BE2C (cell line): Measurements from ENCODE around the gene TRIB2.
A peak's percentile ranks its signal among the peaks of the same experiment; 100 is the strongest.

ENCODE experiments used
- DNase-seq: peaks from one replicate; pipeline ENCODE4 v3.0.0-alpha.2; 2020
- H3K27me3 ChIP-seq: fragments of 250-450 bp; sonication (Bioruptor Pico); 2 replicates; pipeline ENCODE4 v1.5.1; 2020; ENCODE audit warnings: mild to moderate bottlenecking
- H3K36me3 ChIP-seq: fragments of 250-450 bp; sonication (Bioruptor Pico); 2 replicates; pipeline ENCODE4 v1.5.1; 2020; ENCODE audit warnings: mild to moderate bottlenecking
- H3K4me1 ChIP-seq: fragments of 250-450 bp; sonication (Bioruptor Pico); 2 replicates; pipeline ENCODE4 v1.5.1; 2020
- H3K4me3 ChIP-seq: 2 replicates; pipeline ENCODE4 v1.5.1; 2011; ENCODE audit warnings: low read depth, low read length
- H3K9me3 ChIP-seq: fragments of 250-450 bp; sonication (Bioruptor Pico); 2 replicates; pipeline ENCODE4 v1.5.1; 2020
- TF ChIP-seq, protein P1 (sequence below): IDR thresholded peaks from 2 replicates; pipeline ENCODE4 v1.5.1; 2012; ENCODE audit warnings: mild to moderate bottlenecking, low read depth, low read length

The TRIB2 gene

DNA sequence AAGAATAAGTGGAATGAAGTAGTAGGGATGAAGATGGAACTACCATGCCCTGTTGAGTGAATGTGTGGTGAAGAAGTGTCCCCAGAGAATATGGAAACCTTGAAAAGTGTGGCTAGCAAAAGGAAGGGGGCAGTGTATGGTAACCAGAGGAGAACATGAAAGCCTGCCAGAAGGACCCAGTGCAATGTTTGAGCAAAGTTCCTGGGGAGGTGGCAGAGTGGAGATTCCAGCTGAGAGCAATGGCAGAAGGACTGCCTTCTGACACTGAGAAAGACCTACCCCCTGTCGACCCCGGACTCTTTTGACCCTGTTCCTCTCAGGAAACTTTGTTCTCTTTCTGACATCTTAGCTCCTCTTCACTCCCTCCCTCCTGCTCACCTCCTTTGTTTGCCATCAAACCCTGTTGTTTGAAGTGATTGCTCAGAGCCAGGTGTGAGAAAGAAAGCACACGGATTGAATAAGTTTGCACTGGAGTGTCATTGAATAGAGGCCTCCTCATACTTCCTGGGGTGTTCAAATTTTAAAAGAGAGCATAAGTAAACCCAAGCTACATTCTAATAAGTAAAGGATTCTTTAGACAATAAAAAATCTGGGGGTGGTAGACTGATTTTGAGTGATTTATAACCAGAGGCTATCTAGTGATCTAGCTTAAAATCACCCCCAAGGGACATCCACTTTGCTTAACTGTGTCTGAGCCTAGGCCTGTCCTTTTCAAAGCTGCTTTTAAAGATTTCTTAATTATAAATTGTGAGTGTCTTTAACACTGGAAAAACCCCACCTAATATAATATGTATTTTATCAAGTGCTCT is 57.1 kb downstream of the TRIB2 start:
- no peak for DNase-seq
- no peaks in the 10 kb centered on the region for H3K36me3 ChIP-seq
- no peak overlapping the region for H3K4me3 ChIP-seq
- peaks cover 16% of the 10 kb centered on the region for H3K4me1 ChIP-seq
- TF ChIP-seq, protein P1, sequence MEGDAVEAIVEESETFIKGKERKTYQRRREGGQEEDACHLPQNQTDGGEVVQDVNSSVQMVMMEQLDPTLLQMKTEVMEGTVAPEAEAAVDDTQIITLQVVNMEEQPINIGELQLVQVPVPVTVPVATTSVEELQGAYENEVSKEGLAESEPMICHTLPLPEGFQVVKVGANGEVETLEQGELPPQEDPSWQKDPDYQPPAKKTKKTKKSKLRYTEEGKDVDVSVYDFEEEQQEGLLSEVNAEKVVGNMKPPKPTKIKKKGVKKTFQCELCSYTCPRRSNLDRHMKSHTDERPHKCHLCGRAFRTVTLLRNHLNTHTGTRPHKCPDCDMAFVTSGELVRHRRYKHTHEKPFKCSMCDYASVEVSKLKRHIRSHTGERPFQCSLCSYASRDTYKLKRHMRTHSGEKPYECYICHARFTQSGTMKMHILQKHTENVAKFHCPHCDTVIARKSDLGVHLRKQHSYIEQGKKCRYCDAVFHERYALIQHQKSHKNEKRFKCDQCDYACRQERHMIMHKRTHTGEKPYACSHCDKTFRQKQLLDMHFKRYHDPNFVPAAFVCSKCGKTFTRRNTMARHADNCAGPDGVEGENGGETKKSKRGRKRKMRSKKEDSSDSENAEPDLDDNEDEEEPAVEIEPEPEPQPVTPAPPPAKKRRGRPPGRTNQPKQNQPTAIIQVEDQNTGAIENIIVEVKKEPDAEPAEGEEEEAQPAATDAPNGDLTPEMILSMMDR: 0 out of 2 replicates have a peak, but pooled peaks have one; percentile 11
- H3K9me3 ChIP-seq: no peaks in the 10 kb centered on the region
- H3K27me3 ChIP-seq: no peaks in the 10 kb centered on the region

- TF ChIP-seq, protein P1: no peak
Measured at GRCh38 chr2:12774395-12774727, 57.6 kb downstream of the TRIB2 start.

DNA sequence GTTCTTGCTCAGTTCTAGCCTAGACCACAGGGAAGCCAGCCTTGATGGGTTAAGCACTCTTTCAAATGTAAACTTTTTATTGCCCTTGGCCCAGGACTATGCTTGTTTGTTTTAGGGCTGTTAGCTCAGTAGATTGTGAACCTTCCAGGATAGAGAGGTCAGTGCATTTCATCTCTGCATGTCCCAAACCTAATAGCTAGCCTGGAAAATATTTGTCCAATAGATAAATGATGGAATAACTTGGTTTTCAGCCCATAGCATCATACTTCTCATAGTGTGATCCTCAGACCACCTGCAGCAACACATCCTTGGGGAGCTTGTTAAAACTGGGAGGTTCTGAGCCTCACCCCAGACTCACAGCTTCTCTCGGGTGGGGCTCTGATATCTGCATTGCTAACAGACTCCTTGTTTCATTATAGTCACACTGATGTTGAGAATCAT is 59.8 kb downstream of the TRIB2 start:
- H3K36me3 ChIP-seq: no peaks in the 10 kb centered on the region
- peaks cover 16% of the 10 kb centered on the region for H3K4me1 ChIP-seq
- H3K4me3 ChIP-seq: no peak overlapping the region
- no peaks in the 10 kb centered on the region for H3K9me3 ChIP-seq
- H3K27me3 ChIP-seq: no peaks in the 10 kb centered on the region
- no peak for DNase-seq
- TF ChIP-seq, protein P1: no peak

More at GRCh38 chr2:12774395-12774727, 57.6 kb downstream of the TRIB2 start:
- no peaks in the 10 kb centered on the region for H3K27me3 ChIP-seq
- H3K4me3 ChIP-seq: no peak overlapping the region
- no peaks in the 10 kb centered on the region for H3K9me3 ChIP-seq
- no peaks in the 10 kb centered on the region for H3K36me3 ChIP-seq
- peak; percentile 49 for DNase-seq
- H3K4me1 ChIP-seq: peaks cover 16% of the 10 kb centered on the region

DNA sequence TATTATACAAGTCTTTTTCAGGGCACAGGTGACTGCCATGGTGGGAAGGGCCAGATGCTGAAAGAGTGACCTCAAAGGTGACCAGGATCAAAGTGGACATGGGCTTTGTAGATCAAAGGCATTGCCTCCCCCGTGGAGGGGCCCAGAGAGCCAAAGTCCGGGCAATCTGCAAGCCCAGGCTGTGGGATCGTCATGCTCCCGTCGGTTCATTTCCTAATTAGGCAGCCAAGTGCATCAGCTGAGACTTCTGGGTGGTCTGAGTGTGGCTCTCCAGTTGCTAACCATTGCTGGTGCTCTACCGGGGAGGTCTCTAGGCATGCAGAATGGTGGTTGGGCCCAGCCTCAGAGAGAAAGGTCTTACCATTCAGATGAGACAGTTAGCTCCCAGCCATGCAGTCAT is 61.6 kb downstream of the TRIB2 start:
- Histone ChIP-seq H3K9me3 (no peaks in the 10 kb centered on the region), H3K4me3 (no peak overlapping the region), H3K27me3 (no peaks in the 10 kb centered on the region), H3K4me1 (peaks cover 16% of the 10 kb centered on the region), H3K36me3 (no peaks in the 10 kb centered on the region)
- no peak for DNase-seq
- TF ChIP-seq, protein P1: no peak

- no peaks in the 10 kb centered on the region for H3K27me3 ChIP-seq
- no peak for DNase-seq
- TF ChIP-seq, protein P1: no peak
- H3K9me3 ChIP-seq: no peaks in the 10 kb centered on the region
- H3K4me1 ChIP-seq: peaks cover 10% of the 10 kb centered on the region
- no peak overlapping the region for H3K4me3 ChIP-seq
- H3K36me3 ChIP-seq: no peaks in the 10 kb centered on the region
Measured at GRCh38 chr2:12778811-12779579, 62.3 kb downstream of the TRIB2 start.

DNA sequence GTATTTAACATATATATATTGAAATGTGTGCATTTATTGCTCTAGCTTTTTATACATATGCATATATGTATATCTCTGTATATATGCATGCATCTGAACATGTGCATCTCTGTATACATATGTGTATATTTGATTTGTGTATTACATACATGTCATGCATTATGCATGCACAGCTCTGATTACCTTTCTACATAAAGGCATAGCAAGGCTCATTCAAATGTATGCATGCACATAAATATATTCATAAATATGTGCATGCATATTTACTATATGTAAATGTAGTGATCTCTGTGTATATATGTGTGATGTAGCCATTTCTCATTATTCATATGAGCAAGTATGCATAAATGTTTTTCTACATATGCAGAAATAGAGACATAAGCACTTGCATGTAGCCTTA is 64.6 kb downstream of the TRIB2 start:
- Histone ChIP-seq H3K9me3 (no peaks in the 10 kb centered on the region), H3K4me3 (no peak overlapping the region), H3K36me3 (no peaks in the 10 kb centered on the region), H3K4me1 (no peaks in the 10 kb centered on the region), H3K27me3 (no peaks in the 10 kb centered on the region)
- TF ChIP-seq, protein P1: no peak
- no peak for DNase-seq
